HG03521 (cell line): ENCODE results near the gene DLX5.

ENCODE experiments used
- ATAC-seq: cut with Tn5 transposase; IDR thresholded peaks from one replicate; pipeline ENCODE4 v1.9.1; 2021; ENCODE audit warnings: mild to moderate bottlenecking, moderate library complexity; ENCODE audit not compliant: unreplicated experiment

DLX5 gene

GRCh38 chr7:97018791-97019531, 5.7 kb downstream of the DLX5 start:
- ATAC-seq, result no peak

GRCh38 chr7:97018126-97018601, 6.5 kb downstream of the DLX5 start:
- ATAC-seq, result no peak

- ATAC-seq, result no peak
Measured at GRCh38 chr7:97017192-97018125, 7.2 kb downstream of the DLX5 start.

- no peak for ATAC-seq
Measured at GRCh38 chr7:97016381-97017191, 8.0 kb downstream of the DLX5 start.

GRCh38 chr7:97015756-97016380, 8.8 kb downstream of the DLX5 start:
- no peak for ATAC-seq

GRCh38 chr7:97015279-97015678, 9.4 kb downstream of the DLX5 start:
- no peak for ATAC-seq

- no peak for ATAC-seq
Measured at GRCh38 chr7:97014145-97014750, 10.4 kb downstream of the DLX5 start.

- no peak for ATAC-seq
Measured at GRCh38 chr7:97013845-97014134, 10.8 kb downstream of the DLX5 start.

- no peak for ATAC-seq
Measured at GRCh38 chr7:97013134-97013844, 11.3 kb downstream of the DLX5 start.

GRCh38 chr7:97012365-97013133, 12.1 kb downstream of the DLX5 start:
- no peak for ATAC-seq

GRCh38 chr7:97011536-97012364, 12.9 kb downstream of the DLX5 start:
- no peak for ATAC-seq

GRCh38 chr7:97011104-97011503, 13.5 kb downstream of the DLX5 start:
- ATAC-seq, result no peak

GRCh38 chr7:97009753-97010732, 14.6 kb downstream of the DLX5 start:
- no peak for ATAC-seq

- ATAC-seq, result no peak
Measured at GRCh38 chr7:97008275-97008917, 16.2 kb downstream of the DLX5 start.

GRCh38 chr7:97007583-97007861, 17.1 kb downstream of the DLX5 start:
- ATAC-seq, result no peak

GRCh38 chr7:97006816-97007582, 17.6 kb downstream of the DLX5 start:
- no peak for ATAC-seq
